ENCODE measurements around the gene MMEL1.
A peak's percentile ranks its signal among the peaks of the same experiment; 100 is the strongest.

Gene MMEL1

DNA sequence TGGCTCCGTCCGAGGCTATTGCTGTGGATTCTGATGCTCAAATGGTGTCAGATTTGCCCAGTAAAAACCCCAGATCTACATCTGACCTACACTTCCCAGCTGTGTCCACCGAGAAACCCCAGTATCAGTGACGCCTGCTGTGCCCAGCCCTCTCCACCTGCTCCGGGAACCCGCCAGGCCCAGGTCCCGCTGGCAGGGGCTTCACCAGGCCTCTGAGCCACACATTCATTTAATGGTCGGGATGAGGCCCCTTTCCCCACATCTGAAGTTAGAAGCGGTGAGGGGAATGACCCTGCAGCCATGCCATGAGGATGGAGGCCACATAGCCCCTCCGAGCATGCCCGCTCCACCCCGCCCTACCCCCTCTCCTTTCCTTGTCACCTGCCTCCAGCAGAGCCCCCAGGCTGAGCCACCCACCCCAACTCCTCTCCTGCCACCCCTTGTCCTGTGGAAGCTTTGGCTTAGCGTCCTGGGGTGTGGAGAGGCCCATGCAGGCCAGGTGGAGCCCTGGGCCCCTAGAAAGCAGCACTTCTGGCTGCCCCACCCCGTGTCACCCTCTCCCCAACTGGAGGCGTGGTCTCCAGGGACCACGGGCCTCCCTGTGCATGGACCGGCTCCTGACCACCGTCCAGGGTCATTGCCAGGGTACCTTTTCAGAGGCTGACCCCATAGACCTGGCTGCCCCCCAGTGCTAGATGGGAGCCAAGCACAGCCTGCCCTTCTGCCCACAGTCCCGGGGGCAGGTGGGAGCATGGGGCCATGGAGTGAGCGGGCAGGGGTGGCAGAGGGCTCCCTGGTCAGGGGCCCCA, 68.6 kb downstream of the MMEL1 start:
- Histone ChIP-seq H3K27ac (ENCODE audit: low read depth, low read length) (no peak overlapping the region), H3K9ac (ENCODE audit: low read depth in 1 of 2, low read length in 2 of 2) (peak overlapping the region in 1 of 2 donors; percentile 39), H3K4me1 (ENCODE audit: control insufficient read depth in 1 of 2, insufficient read depth in 2 of 2, low read length in 2 of 2) (peaks cover 8 to 15% of the 10 kb centered on the region in 2 donors), H3K36me3 (ENCODE audit: control insufficient read depth in 1 of 2, insufficient read depth in 2 of 2, low read length in 2 of 2) (peaks cover 29 to 40% of the 10 kb centered on the region in 2 donors), H3K27me3 (ENCODE audit: control insufficient read depth in 1 of 2, insufficient read depth in 2 of 2, low read length in 2 of 2) (no peaks in the 10 kb centered on the region), H3K4me3 (ENCODE audit: low read depth in 1 of 2, low read length in 2 of 2) (peak overlapping the region in 1 of 2 donors; percentile 17), H3K9me3 (ENCODE audit: control insufficient read depth in 1 of 2, low read length in 2 of 2) (no peaks in the 10 kb centered on the region)

DNA sequence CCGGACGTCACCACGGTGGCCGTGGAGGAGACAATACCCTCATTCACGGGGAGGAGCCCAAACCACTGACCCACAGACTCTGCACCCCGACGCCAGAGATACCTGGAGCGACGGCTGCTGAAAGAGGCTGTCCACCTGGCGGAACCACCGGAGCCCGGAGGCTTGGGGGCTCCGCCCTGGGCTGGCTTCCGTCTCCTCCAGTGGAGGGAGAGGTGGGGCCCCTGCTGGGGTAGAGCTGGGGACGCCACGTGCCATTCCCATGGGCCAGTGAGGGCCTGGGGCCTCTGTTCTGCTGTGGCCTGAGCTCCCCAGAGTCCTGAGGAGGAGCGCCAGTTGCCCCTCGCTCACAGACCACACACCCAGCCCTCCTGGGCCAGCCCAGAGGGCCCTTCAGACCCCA, 69.6 kb downstream of the MMEL1 start:
- H3K36me3 ChIP-seq (ENCODE audit: control insufficient read depth in 1 of 2, insufficient read depth in 2 of 2, low read length in 2 of 2), result peaks cover 35 to 50% of the 10 kb centered on the region in 2 donors
- H3K4me3 ChIP-seq (ENCODE audit: low read depth in 1 of 2, low read length in 2 of 2), result no peak overlapping the region
- H3K27ac ChIP-seq (ENCODE audit: low read depth, low read length), result no peak overlapping the region
- H3K4me1 ChIP-seq (ENCODE audit: control insufficient read depth in 1 of 2, insufficient read depth in 2 of 2, low read length in 2 of 2), result peaks cover 18 to 25% of the 10 kb centered on the region in 2 donors
- H3K9ac ChIP-seq (ENCODE audit: low read depth in 1 of 2, low read length in 2 of 2), result no peak overlapping the region
- H3K27me3 ChIP-seq (ENCODE audit: control insufficient read depth in 1 of 2, insufficient read depth in 2 of 2, low read length in 2 of 2), result no peaks in the 10 kb centered on the region
- no peaks in the 10 kb centered on the region for H3K9me3 ChIP-seq (ENCODE audit: control insufficient read depth in 1 of 2, low read length in 2 of 2)

DNA sequence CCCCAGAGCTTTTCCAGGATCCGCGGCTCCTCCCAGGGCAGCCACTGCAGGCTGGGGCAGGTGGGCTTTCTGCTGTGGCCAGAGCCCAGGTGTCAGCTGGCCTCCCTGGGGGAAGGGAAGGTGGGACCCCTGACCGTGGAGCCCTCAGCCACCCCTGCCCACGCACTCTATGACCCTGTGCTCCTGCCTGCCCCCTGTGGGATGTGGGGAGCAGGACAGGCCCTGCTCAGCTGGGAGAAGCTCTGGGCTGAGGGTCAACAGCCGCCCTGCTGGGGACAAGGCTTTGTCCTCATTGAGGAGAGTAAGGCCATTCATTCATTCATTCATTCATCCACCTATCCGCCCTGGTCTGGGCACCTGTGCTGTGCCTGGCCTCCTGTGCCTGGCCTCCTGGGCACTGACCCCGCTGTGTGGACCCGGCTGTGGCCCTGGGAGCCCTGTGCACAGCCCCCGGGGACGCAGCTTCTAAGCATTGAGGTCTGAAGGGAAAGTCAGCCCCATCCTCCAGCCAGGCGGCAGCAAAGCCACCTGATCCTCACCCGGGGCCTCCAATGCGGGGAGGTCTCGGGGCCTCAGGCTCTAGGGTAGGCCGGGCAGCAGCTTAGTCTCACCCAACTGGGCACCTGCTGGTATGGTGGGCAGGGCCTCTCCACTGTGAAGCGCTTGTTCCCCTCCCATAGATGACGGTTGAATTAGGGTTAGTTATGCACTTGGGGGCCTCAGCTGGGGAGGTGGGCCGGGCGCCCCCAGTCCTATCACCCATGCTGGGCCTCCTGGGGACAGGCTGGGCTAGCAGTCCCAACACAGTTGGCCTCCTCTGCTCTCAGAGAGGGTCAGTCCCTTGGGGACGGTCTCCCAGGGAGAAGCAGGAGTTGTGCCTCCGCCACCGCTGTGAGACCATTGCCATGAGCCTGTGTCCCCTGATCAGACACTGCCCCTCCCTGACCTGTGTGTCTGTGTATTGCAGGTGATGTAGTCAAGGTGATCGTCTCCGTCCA, 70.6 kb downstream of the MMEL1 start:
- Histone ChIP-seq H3K4me1 (ENCODE audit: control insufficient read depth in 1 of 2, insufficient read depth in 2 of 2, low read length in 2 of 2) (peaks cover 26 to 35% of the 10 kb centered on the region in 2 donors), H3K36me3 (ENCODE audit: control insufficient read depth in 1 of 2, insufficient read depth in 2 of 2, low read length in 2 of 2) (peaks cover 40 to 52% of the 10 kb centered on the region in 2 donors), H3K9me3 (ENCODE audit: control insufficient read depth in 1 of 2, low read length in 2 of 2) (no peaks in the 10 kb centered on the region), H3K4me3 (ENCODE audit: low read depth in 1 of 2, low read length in 2 of 2) (no peak overlapping the region), H3K27me3 (ENCODE audit: control insufficient read depth in 1 of 2, insufficient read depth in 2 of 2, low read length in 2 of 2) (no peaks in the 10 kb centered on the region), H3K9ac (ENCODE audit: low read depth in 1 of 2, low read length in 2 of 2) (no peak overlapping the region), H3K27ac (ENCODE audit: low read depth, low read length) (no peak overlapping the region)

DNA sequence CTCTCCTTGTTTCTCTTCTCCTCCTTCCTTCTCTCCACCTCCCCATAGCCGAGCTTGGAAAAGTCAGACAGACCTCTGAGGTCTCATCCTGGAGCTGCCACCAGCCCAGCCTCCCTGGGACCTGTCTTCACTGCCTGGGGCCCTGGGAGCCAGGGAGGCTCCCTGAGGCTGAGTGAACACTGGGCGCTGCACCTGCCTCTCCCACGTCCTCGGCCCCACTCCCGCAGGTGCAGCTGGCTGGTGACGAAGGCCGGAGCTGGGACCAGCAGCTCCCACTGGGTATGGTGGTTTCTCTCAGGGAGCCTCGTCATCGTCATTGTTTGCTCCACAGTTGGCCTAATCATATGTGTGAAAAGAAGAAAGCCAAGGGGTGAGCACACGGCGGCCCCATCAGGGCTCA, 71.4 kb downstream of the MMEL1 start:
- no peak overlapping the region for H3K9ac ChIP-seq (ENCODE audit: low read depth in 1 of 2, low read length in 2 of 2)
- H3K27me3 ChIP-seq (ENCODE audit: control insufficient read depth in 1 of 2, insufficient read depth in 2 of 2, low read length in 2 of 2), result no peaks in the 10 kb centered on the region
- H3K9me3 ChIP-seq (ENCODE audit: control insufficient read depth in 1 of 2, low read length in 2 of 2), result no peaks in the 10 kb centered on the region
- no peak overlapping the region for H3K27ac ChIP-seq (ENCODE audit: low read depth, low read length)
- H3K4me3 ChIP-seq (ENCODE audit: low read depth in 1 of 2, low read length in 2 of 2), result no peak overlapping the region
- H3K36me3 ChIP-seq (ENCODE audit: control insufficient read depth in 1 of 2, insufficient read depth in 2 of 2, low read length in 2 of 2), result peaks cover 40 to 52% of the 10 kb centered on the region in 2 donors
- peaks cover 26 to 40% of the 10 kb centered on the region in 2 donors for H3K4me1 ChIP-seq (ENCODE audit: control insufficient read depth in 1 of 2, insufficient read depth in 2 of 2, low read length in 2 of 2)

DNA sequence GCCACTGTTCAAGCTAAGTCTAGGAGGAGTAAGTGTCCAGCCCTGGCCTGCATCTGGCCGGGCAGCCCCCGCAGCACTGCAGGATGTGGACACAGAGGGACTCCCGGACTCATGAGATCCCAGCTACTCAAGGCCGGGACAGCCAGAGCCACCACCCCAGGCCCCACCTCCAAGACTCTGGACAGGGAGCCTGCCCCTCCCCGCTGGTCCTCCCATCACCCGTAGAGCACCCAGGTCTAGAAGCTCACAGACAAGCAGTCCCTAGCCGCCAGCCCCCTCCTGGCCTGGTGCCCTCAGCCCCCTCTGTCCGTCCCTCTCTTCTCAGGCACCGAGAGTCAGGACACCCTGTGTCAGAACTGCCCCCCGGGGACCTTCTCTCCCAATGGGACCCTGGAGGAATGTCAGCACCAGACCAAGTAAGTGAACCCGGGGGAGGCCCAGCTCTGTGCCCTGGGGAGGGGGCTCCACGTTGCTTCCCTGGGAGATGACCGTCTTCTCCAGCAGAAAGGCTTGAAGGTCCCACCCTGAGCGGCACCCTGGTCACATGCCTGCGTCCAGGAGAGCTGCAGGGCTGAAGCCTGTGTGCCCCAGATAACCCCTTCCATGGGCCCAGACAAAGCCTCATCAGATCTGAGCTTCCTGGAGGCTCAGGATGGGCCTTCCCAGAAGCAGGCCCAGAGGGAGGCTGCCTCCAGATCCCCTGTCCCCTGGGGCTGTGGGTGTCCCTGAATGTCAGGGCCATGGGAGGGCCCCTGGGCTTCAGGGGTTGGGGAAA, 72.3 kb downstream of the MMEL1 start:
- no peak overlapping the region for H3K9ac ChIP-seq (ENCODE audit: low read depth in 1 of 2, low read length in 2 of 2)
- H3K4me1 ChIP-seq (ENCODE audit: control insufficient read depth in 1 of 2, insufficient read depth in 2 of 2, low read length in 2 of 2), result peaks cover 26 to 42% of the 10 kb centered on the region in 2 donors
- peaks cover 40 to 52% of the 10 kb centered on the region in 2 donors for H3K36me3 ChIP-seq (ENCODE audit: control insufficient read depth in 1 of 2, insufficient read depth in 2 of 2, low read length in 2 of 2)
- H3K4me3 ChIP-seq (ENCODE audit: low read depth in 1 of 2, low read length in 2 of 2), result no peak overlapping the region
- no peaks in the 10 kb centered on the region for H3K9me3 ChIP-seq (ENCODE audit: control insufficient read depth in 1 of 2, low read length in 2 of 2)
- no peak overlapping the region for H3K27ac ChIP-seq (ENCODE audit: low read depth, low read length)
- no peaks in the 10 kb centered on the region for H3K27me3 ChIP-seq (ENCODE audit: control insufficient read depth in 1 of 2, insufficient read depth in 2 of 2, low read length in 2 of 2)

DNA sequence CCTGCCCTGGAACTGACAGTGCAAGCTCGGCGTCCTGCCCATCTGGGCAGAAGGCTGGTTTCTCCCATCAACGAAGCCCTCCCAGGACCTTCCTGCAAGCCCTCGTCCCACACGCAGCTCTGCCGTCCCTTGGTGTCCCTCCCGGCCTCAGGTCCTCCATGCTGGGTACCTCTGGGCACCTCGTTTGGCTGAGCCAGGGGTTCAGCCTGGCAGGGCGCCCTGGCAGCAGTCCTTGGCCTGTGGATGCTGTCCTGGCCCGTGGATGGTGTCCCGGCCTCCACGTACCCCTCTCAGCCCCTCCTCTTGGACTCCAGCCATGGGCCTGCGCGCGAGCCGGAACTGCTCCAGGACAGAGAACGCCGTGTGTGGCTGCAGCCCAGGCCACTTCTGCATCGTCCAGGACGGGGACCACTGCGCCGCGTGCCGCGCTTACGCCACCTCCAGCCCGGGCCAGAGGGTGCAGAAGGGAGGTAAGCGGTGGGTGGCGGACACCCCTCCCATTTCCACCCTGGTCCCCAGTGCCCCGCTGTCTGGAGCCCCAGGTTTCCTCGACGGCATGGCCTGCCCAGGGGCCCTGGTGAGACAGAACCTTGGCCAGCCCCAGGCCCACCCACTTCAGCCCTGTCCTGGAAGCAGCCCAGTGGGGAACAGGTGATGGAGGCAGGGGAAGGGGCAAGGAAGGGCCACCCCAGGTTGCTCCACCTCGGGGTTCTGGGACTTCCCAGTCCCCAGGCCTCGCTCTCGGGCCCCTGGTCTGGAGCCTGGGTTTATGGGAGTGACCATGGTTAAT, 73.1 kb downstream of the MMEL1 start:
- Histone ChIP-seq H3K9me3 (ENCODE audit: control insufficient read depth in 1 of 2, low read length in 2 of 2) (no peaks in the 10 kb centered on the region), H3K4me3 (ENCODE audit: low read depth in 1 of 2, low read length in 2 of 2) (no peak overlapping the region), H3K27ac (ENCODE audit: low read depth, low read length) (no peak overlapping the region), H3K36me3 (ENCODE audit: control insufficient read depth in 1 of 2, insufficient read depth in 2 of 2, low read length in 2 of 2) (peaks cover 40 to 52% of the 10 kb centered on the region in 2 donors), H3K27me3 (ENCODE audit: control insufficient read depth in 1 of 2, insufficient read depth in 2 of 2, low read length in 2 of 2) (no peaks in the 10 kb centered on the region), H3K9ac (ENCODE audit: low read depth in 1 of 2, low read length in 2 of 2) (no peak overlapping the region), H3K4me1 (ENCODE audit: control insufficient read depth in 1 of 2, insufficient read depth in 2 of 2, low read length in 2 of 2) (peaks cover 24 to 45% of the 10 kb centered on the region in 2 donors)

DNA sequence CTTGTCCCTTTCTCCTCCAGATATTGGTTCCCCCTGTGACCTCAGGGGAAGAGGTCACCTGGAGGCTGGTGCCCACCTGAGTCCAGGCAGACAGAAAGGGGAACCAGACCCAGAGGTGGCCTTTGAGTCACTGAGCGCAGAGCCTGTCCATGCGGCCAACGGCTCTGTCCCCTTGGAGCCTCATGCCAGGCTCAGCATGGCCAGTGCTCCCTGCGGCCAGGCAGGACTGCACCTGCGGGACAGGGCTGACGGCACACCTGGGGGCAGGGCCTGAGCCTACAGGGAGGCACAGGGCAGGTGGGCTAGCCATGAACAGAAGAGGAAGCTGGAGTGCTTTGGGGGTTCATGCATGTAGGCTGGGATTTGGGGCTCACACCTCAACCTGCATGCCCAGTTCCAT, 74.0 kb downstream of the MMEL1 start:
- Histone ChIP-seq H3K36me3 (ENCODE audit: control insufficient read depth in 1 of 2, insufficient read depth in 2 of 2, low read length in 2 of 2) (peaks cover 40 to 52% of the 10 kb centered on the region in 2 donors), H3K9me3 (ENCODE audit: control insufficient read depth in 1 of 2, low read length in 2 of 2) (no peaks in the 10 kb centered on the region), H3K27ac (ENCODE audit: low read depth, low read length) (no peak overlapping the region), H3K27me3 (ENCODE audit: control insufficient read depth in 1 of 2, insufficient read depth in 2 of 2, low read length in 2 of 2) (no peaks in the 10 kb centered on the region), H3K9ac (ENCODE audit: low read depth in 1 of 2, low read length in 2 of 2) (peak overlapping the region in 1 of 2 donors; percentile 10), H3K4me3 (ENCODE audit: low read depth in 1 of 2, low read length in 2 of 2) (no peak overlapping the region), H3K4me1 (ENCODE audit: control insufficient read depth in 1 of 2, insufficient read depth in 2 of 2, low read length in 2 of 2) (peaks cover 24 to 49% of the 10 kb centered on the region in 2 donors)

DNA sequence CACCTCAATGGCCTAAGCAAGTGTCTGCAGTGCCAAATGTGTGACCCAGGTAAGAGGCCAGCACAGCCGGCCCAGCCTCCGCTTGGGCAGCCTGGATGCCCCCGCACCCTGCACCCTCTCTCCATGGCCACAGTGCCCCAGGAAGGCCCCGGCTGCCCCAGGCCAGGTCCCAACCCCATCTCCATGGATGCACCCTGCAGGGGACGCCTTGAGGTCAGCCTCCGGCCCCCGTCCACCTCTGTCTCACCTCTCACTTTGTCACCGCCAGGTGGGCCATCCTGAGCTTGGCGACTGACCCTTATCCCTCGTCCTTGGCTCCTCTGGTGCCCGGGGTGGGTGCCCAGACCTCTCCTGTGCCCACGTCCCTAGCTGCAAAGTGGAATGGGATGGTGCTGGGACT, 74.4 kb downstream of the MMEL1 start:
- H3K9me3 ChIP-seq (ENCODE audit: control insufficient read depth in 1 of 2, low read length in 2 of 2), result no peaks in the 10 kb centered on the region
- H3K9ac ChIP-seq (ENCODE audit: low read depth in 1 of 2, low read length in 2 of 2), result peak overlapping the region; percentile 99 to 100
- peaks cover 24 to 52% of the 10 kb centered on the region in 2 donors for H3K4me1 ChIP-seq (ENCODE audit: control insufficient read depth in 1 of 2, insufficient read depth in 2 of 2, low read length in 2 of 2)
- peak overlapping the region in 1 of 2 donors; percentile 98 for H3K4me3 ChIP-seq (ENCODE audit: low read depth in 1 of 2, low read length in 2 of 2)
- peaks cover 38 to 52% of the 10 kb centered on the region in 2 donors for H3K36me3 ChIP-seq (ENCODE audit: control insufficient read depth in 1 of 2, insufficient read depth in 2 of 2, low read length in 2 of 2)
- no peak overlapping the region for H3K27ac ChIP-seq (ENCODE audit: low read depth, low read length)
- no peaks in the 10 kb centered on the region for H3K27me3 ChIP-seq (ENCODE audit: control insufficient read depth in 1 of 2, insufficient read depth in 2 of 2, low read length in 2 of 2)
